GF-D8 (cell line): ENCODE results near the gene TNRC6B.
A peak's percentile ranks its signal among the peaks of the same experiment; 100 is the strongest.
"Not testable (repeated sequence)": the region's sequence is repeated elsewhere in the genome, so short reads cannot be mapped to it uniquely, and the experiment has no call there.

Experiments used
- DNase-seq: peaks from one replicate; lab custom pipeline; 2025; lab: John Stamatoyannopoulos, UW

The TNRC6B gene

DNA sequence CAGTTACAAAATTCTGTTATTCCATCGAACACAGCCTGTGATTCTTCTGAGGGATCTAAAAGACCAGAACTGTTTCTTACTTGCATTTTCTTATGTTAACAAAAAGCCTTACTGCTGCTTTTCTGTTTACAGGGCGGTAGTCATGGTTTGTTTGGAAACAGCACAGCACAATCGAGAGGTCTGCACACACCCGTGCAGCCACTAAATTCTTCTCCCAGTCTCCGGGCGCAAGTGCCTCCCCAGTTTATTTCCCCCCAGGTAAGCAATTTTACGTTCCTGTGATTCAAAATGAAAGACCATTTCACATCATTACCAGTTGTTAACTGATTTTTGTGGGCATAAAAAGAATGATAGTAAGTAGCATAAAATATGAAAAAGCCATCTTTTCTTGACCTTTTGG, 107.8 kb downstream of the TNRC6B start:
- no peak for DNase-seq

DNA sequence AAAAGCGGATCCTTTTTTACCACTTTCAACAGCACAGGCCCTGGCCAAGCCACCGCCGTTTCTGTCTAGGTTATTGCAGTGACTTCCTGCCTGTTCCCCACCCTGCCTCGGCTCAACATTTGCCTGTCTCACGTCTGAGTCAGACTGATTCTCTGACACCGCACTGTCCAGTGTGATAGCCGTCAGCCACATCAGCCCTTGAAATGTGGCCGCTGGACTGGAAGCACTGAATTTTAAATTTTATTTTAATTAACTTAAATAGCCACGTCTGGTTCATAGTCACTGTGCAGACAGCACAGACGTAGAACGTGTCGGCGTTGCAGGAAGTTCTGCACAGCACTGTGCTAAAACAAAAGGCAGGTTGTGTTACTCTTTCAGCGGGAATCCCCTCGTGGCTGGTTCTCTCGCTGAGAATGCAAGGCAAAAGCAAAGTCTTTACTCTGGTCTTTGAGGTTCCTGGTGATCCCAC, 112.3 kb downstream of the TNRC6B start:
- DNase-seq = no peak

DNA sequence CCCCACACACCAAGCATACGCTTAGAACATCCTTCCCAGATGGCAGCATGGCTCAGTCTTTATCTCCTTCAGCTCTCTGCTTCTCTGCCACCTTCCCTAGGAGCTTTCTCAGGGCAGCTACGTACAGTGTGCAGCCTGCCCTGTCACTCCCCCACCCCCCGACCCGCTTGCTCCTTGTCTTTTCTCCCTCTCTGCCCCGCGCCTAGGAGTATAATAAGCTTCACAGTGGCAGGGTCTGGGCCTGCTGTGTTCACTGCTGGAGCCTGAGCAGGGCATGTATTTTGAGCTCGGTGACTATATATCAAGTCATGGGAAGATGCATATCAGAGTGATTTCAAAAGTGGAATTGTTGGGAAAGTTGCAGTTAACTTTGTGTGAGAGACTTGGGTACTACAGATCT, 112.8 kb downstream of the TNRC6B start:
- no peak for DNase-seq

DNA sequence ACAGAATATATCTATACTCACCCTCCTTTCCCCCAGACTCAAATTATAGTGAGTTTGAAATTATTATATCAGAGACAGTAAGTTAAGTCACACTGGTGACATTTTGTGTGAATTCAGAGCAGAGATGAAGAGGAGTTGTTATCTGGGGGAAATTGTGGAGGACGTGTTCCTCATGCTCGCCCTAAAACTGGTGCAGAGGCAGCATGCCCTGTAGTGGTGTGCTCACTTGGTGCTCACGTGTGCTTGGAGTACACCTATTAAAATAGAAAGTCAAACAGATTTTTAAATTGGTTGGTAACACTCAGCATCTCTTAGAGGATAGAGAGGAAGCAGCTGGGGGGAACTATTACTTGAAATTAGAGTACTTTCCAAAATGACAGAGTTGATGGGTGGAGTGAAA, 117.0 kb downstream of the TNRC6B start:
- no peak for DNase-seq

DNA sequence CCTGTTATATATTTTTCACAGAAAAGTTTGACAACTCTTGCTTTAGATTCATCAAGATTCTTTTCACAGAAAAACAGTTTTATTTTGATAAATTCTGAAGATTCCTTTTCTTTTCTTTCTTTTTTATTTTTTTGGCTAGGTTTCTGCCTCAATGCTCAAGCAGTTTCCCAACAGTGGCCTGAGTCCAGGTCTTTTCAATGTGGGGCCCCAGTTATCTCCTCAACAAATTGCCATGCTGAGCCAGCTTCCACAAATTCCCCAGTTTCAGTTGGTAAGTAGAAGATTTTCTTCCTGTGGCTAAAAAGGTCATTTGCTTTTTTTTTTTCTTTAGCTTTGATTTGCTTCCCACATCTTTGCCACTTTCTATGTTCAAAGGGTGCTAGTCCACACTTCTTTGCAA, 122.6 kb downstream of the TNRC6B start:
- DNase-seq = no peak

DNA sequence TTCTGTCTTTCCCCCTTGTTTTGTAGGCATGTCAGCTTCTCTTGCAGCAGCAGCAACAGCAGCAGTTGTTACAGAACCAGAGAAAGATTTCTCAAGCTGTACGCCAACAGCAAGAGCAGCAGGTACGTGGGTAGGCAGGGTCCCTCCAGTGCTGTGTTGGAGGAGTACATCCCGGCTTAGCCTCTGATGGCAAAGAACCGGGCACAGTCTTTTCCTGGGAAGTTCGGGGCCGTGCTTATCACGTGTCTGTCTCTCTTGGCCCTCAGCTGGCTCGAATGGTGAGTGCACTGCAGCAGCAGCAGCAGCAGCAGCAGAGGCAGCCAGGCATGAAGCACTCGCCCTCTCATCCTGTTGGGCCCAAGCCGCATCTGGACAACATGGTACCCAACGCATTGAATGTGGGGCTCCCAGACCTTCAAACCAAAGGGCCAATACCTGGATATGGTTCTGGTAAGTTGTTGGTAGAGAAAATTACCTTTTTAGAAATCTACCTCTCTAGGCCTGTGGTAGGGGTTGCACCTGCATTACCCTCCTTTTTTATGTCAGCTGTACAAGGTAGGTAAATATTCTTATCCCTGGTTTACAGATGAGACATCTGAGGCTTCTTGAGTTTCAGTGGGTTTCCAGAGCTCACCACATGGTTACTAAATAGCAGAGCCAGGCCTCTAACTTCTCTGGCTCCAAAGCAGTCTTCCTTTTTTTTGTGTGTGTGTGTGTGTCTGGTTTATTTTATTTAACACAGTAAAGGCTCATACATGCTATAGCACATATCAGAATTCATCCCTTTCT, 123.4 kb downstream of the TNRC6B start:
- no peak for DNase-seq

DNA sequence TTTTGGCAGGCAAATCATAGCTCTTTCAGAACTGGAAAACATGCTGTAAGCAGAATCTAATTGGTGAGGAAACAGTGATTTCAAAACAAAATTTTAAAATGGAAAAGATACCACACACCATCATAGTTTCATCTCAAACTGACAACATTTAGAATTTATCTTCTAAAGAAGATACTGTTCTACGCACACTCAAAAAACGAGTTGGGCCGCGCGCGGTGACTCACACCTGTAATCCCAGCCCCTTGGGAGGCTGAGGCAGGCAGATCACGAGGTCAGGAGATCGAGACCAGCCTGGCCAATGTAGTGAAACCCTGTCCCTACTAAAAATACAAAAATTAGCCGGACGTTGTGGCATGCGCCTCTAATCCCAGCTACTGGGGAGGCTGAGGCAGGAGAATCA, 124.4 kb downstream of the TNRC6B start:
- DNase-seq = no peak

DNA sequence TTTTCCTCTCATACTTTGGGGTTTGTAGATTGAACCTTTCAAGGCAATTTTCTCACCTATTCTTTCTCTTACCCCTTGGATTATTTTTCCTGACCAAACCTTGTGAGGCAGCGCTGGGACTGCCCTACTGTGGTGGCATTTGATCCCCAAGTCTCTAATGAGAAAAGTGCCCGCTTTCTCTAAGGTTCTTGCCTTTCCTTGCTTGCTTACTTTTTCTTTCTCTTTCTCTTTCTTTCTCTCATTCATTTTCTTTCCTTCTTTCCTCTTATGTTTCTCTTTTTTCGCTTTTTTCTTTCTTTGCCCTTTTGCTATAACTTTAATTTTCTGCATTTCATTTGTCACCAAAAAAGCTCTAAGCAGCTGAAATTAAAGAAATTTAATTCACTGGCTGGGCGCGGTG, 127.9 kb downstream of the TNRC6B start:
- no peak for DNase-seq

DNA sequence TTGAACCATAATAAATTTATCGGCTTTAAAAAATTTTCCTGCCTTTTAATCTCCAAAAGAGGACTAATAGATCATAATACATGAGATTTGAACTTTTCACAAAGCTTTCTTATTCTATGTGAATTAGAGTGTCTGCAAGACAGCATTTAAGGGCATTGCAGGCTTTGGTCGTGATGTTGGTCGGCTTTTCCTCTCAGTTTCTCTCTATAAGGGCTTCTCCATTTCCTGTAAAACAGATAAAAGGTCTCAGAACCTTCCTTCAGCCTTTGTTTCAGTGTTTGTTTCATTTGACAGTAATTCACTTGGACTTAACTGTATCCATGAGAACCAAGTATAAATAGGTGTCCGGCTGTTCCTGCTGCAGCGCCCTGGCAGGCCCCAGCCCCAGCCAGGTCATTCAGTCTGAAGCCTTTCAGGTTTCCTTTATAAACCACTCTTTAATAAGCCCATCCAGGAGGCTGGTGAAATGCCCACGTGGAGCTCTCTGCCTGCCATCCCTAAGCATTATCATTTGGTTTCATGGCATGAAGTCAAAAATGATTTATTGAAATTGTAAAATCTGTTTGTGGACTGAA, 131.4 kb downstream of the TNRC6B start:
- DNase-seq = no peak

DNA sequence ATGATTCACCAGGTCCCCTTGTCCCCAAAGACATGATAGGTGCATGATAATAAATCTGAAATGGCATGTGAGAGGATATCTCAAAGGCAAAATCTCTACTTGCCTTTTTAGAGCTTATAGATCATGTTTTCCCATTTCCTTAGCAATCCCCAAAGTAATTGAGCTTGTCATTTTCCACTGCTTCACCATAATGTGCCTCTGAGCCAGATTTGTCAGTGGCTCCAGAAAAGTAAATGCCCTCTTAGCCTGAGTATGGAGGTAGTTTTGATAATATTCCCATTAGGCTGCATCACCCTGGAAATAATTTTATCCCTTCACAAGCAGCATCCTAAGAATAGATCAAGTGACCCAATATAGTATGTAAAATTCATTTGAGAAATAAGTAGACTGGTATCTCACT, 131.9 kb downstream of the TNRC6B start:
- DNase-seq = no peak

DNA sequence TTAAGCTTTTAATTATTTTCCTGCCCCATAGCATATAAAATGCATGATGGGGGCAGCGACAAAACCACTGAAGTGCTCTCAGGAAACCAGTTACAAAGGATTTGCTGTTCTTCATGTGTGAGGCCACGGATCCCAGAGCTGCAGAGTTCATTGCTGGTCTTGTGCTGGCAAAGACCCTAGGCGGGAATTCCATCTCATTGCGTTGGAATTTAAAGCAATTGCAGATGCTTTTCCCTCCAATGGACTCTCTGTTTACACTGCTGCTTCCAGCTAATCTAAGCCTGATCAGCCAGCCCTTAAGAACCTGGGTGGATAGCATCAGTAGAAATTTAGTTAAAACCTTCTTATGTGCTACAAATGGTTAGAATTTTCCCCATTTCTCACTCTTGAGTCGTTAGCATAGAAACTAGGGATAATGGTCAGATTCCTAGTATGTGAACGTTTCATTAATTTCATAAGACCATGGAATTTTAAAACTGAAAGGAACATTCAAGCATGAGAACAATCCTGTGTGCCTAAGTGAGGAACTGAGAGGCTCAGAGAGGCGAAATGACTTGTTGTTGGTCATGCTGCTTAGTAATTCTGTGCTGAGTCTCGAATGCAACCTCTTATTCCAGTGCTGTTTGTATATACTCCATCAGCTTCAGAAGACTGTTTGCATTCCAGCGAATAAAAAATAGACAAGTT, 132.5 kb downstream of the TNRC6B start:
- no peak for DNase-seq

DNA sequence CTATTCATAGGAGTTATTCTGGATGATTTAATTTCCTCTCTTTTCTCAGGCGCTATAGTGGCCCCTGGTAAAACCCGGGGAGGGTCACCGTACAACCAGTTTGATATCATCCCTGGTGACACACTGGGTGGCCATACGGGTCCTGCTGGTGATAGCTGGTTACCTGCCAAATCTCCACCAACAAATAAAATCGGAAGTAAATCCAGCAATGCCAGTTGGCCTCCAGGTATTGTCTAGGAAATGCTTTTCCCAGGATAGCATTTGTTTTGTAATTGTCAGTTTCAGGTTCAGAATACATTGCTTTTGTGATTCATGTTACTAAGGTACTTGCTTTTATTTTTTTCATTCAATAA, 133.0 kb downstream of the TNRC6B start:
- DNase-seq = no peak

DNA sequence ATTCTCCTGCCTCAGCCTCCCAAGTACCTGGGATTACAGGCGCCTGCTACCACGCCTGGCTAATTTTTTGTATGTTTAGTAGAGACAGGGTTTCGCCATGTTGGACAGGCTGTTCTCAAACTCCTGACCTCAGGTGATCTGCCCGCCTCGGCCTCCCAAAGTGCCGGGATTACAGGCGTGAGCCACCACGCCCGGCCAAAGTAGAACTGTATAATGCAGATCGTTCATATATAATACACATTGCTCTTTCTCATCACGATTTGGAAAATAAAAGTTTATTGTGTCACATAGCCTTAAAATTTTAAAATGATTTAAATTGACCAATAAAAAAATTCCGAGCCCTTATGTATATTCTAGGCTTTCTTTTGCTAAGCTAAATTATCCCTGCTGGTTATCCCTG, 133.9 kb downstream of the TNRC6B start:
- DNase-seq = not testable (repeated sequence)

DNA sequence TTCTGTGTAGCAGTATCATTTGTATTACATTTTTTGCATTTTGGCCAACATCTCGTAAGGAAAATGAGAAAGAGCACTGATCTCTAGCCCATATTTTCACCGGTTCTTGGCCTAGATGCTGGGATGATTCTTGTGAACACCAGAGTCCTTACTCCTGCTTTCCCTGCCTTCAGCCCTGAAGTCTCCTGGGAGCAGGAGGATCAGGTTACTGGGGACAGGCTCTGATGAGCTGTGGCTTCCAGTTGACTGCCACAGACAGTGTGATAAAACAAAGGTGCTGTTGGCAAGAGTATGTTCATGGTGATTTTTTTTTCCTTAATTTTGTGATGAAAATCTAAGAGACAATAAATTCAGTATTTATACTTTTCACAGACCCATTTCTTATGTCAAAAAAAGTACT, 134.3 kb downstream of the TNRC6B start:
- DNase-seq = no peak

DNA sequence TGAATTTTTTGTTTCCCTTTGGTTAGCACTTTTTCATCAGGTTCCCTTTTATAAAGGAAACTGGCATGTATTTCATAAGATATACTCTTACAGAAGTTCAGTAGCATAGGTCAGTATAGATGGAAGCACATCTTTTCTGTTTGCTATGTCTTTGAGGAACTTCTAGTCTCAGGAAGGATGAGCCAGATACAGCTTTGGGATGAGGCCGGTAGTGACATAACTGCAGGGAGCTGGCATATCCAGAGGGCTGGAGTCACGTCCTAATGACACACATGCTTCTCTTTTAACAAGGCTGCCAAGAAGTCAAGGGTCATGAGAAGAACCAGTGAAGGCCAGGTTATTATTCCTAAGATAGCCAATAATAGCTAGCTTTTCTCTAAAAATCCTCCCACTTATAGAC, 135.3 kb downstream of the TNRC6B start:
- DNase-seq = peak; percentile 42

DNA sequence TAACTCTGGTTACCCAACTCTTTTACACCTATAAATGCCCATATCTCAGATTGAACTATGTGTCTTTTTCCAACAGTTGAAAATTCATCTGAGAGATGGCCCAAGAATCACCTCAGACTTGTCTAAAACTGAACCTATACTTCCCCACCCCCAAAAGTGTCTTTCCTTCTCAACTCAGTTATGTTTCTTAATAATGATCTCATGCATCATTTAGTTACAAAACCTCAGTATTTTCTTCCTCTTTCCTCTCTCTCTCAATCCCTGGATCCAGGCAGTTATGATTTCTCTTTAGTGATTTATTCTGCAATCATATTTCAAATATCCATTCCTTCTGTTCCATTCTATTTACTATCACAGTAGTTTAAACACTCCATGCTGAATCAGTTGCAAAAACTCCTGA, 136.3 kb downstream of the TNRC6B start:
- no peak for DNase-seq

DNA sequence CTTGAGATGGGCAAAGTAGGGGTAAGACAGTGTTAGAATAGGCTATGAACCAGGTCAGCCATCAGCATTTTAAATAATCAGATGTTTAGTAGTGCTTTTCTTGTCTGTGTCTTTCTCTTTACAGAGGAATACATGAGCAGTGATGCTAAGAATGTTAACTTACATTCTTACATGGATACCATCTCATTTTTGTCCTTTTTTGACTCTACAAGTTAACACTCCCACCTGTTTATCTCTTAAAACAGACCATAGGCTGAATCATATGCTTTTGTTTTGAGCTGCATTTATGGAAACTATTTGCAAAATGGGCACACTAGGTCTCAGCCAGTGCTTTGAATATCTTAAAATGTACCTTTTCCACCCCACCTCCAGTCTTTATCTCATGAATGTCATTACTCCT, 143.0 kb downstream of the TNRC6B start:
- no peak for DNase-seq

DNA sequence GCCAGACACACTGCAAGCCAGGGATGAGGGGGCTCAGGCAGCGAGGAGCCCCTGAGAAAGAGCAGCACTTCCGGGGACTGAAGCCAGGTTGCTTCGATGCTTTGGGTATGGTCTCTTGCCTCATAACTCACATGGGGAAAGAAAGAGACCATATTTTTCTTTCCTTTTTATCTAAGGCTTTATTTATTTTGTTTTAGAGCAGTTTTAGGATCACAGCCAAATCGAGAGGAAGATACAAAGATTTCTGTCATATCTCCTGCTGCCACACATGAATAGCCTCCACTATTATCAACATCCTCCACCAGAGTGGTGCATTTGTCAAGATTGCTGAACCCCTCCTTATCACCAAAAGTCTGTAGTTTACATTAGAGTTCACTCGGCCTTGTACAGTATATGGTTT, 144.3 kb downstream of the TNRC6B start:
- DNase-seq = no peak

DNA sequence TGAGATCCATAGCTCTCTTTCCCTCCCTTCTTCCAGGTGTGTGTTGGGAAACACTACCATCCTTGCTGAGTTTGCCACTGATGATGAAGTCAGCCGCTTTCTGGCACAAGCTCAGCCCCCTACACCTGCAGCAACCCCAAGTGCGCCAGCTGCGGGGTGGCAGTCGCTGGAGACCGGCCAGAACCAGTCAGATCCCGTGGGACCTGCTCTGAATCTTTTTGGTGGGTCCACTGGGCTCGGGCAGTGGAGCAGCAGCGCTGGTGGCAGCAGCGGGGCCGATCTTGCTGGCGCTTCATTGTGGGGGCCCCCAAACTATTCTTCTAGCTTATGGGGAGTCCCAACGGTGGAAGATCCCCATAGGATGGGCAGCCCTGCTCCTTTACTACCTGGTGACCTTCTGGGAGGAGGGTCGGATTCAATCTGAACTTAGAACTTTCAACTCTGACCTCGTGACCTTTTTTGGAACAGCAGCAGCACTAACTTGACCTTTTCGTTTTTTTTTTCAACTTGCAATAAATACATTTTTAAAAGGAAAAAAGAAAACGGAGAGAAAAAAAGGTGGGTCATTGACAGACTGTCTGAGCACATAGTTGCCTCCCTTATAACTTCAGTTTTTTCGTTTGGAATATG, 145.2 kb downstream of the TNRC6B start:
- DNase-seq = no peak

DNA sequence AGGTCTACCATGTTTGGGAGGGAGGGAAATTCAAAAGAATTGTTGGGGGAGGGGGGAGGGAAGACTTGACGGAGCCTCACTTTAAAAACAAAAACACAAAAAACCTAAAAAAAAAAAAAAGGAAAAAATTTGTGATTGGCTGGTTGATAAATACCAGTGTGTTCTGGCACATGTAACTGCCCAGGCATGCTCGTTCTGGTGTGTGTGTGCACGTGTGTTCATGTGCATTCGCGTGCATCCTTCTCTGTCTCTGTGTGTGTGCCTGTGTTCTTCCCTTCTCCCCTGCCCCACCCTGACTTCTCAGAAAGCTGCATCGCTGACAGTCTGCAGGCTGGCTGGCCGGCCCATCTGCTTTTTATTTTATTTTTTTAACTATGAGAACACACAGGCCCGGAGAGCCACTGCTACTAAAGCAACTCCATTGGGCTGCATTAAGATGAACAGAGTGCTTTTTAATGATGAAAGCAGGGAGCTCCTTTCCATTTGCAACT, 146.0 kb downstream of the TNRC6B start:
- DNase-seq = no peak

DNA sequence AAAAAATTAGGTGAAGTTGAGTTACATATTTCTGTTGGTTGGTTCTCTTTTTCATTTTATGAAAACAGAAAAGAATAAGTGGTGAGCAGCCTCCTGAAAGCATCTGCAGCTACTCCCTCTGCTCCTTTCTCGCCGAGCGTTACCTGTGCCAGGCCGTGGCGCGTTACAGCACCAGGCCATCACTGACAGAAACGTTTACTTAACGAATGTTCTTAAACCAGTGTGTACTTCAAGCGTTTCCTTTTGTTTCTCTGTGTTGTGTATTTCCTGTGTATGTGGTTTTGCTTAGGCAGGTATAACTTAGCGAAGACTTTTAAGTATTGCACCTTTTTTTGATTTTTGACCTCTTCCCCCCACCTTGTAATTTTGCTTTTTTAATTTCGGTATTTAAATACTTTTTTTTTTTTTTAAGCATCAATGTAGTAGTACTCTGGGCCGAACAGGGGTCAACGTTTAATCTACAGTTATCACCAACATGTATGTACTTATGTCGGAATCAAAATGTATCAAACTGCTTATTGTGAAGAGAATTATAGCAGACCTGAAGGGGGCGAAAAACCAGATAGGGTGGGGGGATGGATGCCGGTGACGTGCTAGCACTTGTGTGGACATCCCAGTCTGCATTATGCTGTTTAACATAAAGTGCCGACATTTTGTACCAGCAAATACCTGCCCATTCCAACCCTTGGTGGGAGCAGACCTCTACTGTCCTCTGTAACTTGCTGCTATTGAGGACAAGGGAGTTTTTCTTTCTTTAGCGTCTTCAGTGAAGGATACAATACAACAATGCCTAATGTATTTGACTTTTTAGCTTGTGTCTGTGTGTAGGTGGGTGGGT, 147.0 kb downstream of the TNRC6B start:
- no peak for DNase-seq

DNA sequence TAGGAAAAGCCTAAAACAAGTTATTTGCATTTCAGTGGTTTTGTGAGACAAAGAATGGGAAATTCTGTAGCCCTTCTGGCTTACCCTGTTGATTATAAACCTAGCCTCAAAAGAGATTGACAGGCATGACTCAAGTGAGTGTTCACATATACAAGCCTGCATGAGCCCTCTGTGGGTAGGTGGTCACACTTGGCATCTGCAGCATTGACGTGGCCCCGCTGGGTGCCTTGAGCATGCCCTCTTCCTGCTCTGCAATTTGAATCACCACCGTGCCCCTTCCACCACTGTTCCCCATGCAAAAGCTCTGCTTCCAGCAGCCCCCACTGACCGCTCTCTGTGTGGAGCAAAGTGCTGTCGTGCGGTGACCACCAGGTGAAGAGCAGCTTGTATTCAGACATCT, 147.6 kb downstream of the TNRC6B start:
- DNase-seq = no peak
